SK-N-MC (cell line): ENCODE results near the gene EXD1.

Source experiments
- EZH2 ChIP-seq: fragments of 200-600 bp; sonication (generic); IDR thresholded peaks from one replicate; pipeline ENCODE4 v1.6.1; 2017; ENCODE audit warnings: antibody characterized with exemption
- FOXP2 ChIP-seq: optimal IDR thresholded peaks from 2 replicates; pipeline ENCODE3; 2011; ENCODE audit warnings: mild to moderate bottlenecking, moderate library complexity; ENCODE audit not compliant: insufficient read depth; ENCODE audit errors: extremely low read length, control extremely low read depth
- POLR2AphosphoS5 ChIP-seq: IDR thresholded peaks from 2 replicates; pipeline ENCODE4 v1.6.1; 2012; ENCODE audit warnings: mild to moderate bottlenecking, low read depth, low read length, borderline replicate concordance

GRCh38 chr15:41207687-41208448 lies 22.7 kb downstream of the EXD1 start:
- TF ChIP-seq POLR2AphosphoS5: no peak
- no peak for TF ChIP-seq FOXP2
- no peak for TF ChIP-seq EZH2
